Neutrophil (primary cell): ENCODE measurements around the gene DNAJC10.

ENCODE experiments used
- H3K27ac ChIP-seq: fragments of 200-600 bp; sonication (generic); 2 replicates; pipeline ENCODE4 v1.5.1; 2016; ENCODE audit warnings: mild to moderate bottlenecking, moderate library complexity
- H3K27me3 ChIP-seq: fragments of 200-600 bp; sonication (generic); 2 replicates; pipeline ENCODE4 v1.6.0; 2016; ENCODE audit warnings: mild to moderate bottlenecking
- H3K36me3 ChIP-seq: fragments of 200-600 bp; sonication (generic); 2 replicates; pipeline ENCODE4 v1.5.1; 2017
- H3K4me1 ChIP-seq, 2 experiments: fragments of 200-600 bp in 1 of 2; sonication (generic) in 1 of 2; 1 replicate in 1 of 2; 2 replicates in 1 of 2; pipeline versions ENCODE4 v1.5.1 to v1.6.1; 2013 to 2016; ENCODE audit warnings: low read depth in 1 of 2, low read length in 1 of 2, mild to moderate bottlenecking in 1 of 2, moderate library complexity in 1 of 2; ENCODE audit not compliant: control insufficient read depth in 1 of 2, insufficient read depth in 1 of 2
- H3K4me3 ChIP-seq, 2 experiments: fragments of 200-600 bp in 1 of 2; sonication (generic) in 1 of 2; 1 replicate in 1 of 2; 2 replicates in 1 of 2; pipeline ENCODE4 v1.5.1; 2013 to 2016; ENCODE audit warnings: low read depth in 1 of 2, low read length in 1 of 2, mild to moderate bottlenecking in 1 of 2, moderate library complexity in 1 of 2
- H3K9me3 ChIP-seq: fragments of 200-600 bp; sonication (generic); 2 replicates; pipeline ENCODE4 v1.5.1; 2016
- CTCF ChIP-seq: fragments of 200-600 bp; sonication (generic); IDR thresholded peaks from 2 replicates; pipeline ENCODE4 v1.5.1; 2016; ENCODE audit warnings: antibody characterized with exemption

Gene DNAJC10

GRCh38 chr2:182726473-182726872 lies 10.4 kb downstream of the DNAJC10 start:
- H3K36me3 ChIP-seq, result peaks cover 13% of the 10 kb centered on the region
- TF ChIP-seq CTCF, result no peak

GRCh38 chr2:182728014-182728413 lies 12.0 kb downstream of the DNAJC10 start:
- Histone ChIP-seq H3K27ac (no peak overlapping the region), H3K4me3 (no peak overlapping the region), H3K9me3 (no peaks in the 10 kb centered on the region), H3K27me3 (no peaks in the 10 kb centered on the region), H3K4me1 (no peaks in the 10 kb centered on the region), H3K36me3 (peaks cover 13% of the 10 kb centered on the region)
- no peak for TF ChIP-seq CTCF

More at GRCh38 chr2:182726473-182726872, 10.4 kb downstream of the DNAJC10 start:
- Histone ChIP-seq H3K9me3 (no peaks in the 10 kb centered on the region), H3K27me3 (no peaks in the 10 kb centered on the region), H3K27ac (no peak overlapping the region), H3K4me1 (no peaks in the 10 kb centered on the region), H3K4me3 (no peak overlapping the region)

GRCh38 chr2:182729710-182730339 lies 13.8 kb downstream of the DNAJC10 start:
- Histone ChIP-seq H3K36me3 (peaks cover 5% of the 10 kb centered on the region), H3K9me3 (no peaks in the 10 kb centered on the region)

GRCh38 chr2:182730486-182730885 lies 14.4 kb downstream of the DNAJC10 start:
- Histone ChIP-seq H3K4me1 (no peaks in the 10 kb centered on the region), H3K36me3 (peaks cover 5% of the 10 kb centered on the region), H3K4me3 (no peak overlapping the region), H3K27ac (no peak overlapping the region), H3K27me3 (no peaks in the 10 kb centered on the region), H3K9me3 (no peaks in the 10 kb centered on the region)
- TF ChIP-seq CTCF, result no peak

More at GRCh38 chr2:182729710-182730339, 13.8 kb downstream of the DNAJC10 start:
- no peak overlapping the region for H3K4me3 ChIP-seq
- no peak for TF ChIP-seq CTCF
- H3K27me3 ChIP-seq, result no peaks in the 10 kb centered on the region
- H3K4me1 ChIP-seq, result no peaks in the 10 kb centered on the region
- no peak overlapping the region for H3K27ac ChIP-seq

GRCh38 chr2:182732736-182733135 lies 16.7 kb downstream of the DNAJC10 start:
- H3K27me3 ChIP-seq, result no peaks in the 10 kb centered on the region
- TF ChIP-seq CTCF, result no peak
- peaks cover 18% of the 10 kb centered on the region for H3K36me3 ChIP-seq
- H3K4me1 ChIP-seq, result no peaks in the 10 kb centered on the region
- H3K27ac ChIP-seq, result no peak overlapping the region
- no peaks in the 10 kb centered on the region for H3K9me3 ChIP-seq
- H3K4me3 ChIP-seq, result no peak overlapping the region
